ENCODE results near the gene CASZ1. TPM values are rescaled to one million over a fixed set of nuclear protein-coding genes. Genes with fewer than 3 reads are reported as not detected.
A peak's percentile ranks its signal among the peaks of the same experiment; 100 is the strongest.

The CASZ1 gene
- total RNA-seq, 1 experiment from 2014 or later = 11.7 TPM

DNA sequence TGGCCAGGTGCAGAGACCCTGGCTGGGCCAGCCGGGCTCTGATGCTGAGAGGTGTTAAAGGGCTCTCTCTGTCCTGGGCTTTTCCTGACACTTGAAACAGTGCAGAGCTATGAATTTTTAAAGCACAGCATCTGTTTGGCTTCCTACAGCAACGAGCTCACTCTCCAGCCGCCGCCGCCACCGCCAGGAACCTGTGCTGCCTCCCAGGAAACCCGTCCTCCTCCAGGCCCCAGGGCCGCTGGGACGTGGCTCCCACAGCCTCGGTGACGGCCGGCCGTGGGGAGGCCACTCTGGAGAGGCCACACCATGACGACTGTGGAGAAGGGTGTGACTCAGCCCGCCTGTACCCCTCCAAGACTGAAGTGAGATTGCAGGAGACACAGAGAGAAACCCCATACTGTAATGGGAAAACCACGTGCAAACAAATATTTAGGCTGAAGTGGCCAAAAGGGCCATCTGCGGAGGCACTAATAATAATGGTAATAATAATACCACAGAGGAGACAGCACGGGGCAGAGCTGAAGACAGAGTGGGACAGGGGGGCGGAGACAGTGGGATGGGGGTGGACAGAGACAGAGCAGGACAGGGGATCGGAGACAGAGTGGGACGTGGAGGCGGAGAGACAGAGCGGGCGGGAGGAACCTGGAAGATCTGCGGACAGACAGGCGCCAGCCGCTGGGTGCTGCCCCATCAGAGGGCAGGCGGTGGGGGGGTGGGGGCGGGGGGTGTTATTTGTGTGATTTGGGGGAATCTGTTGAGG lies 139.2 kb downstream of the CASZ1 start:
- Mint-ChIP-seq H3K9me3 (no peaks in the 10 kb centered on the region), H3K4me1 (no peaks in the 10 kb centered on the region), H3K4me3 (no peak overlapping the region), H3K36me3 (no peaks in the 10 kb centered on the region), H3K27me3 (ENCODE audit: low read depth) (peaks cover 1% of the 10 kb centered on the region; the same call in 1 of the 2 replicates), H3K27ac (no peak overlapping the region)
- POLR2A ChIA-PET = no interaction called here
- ATAC-seq (no peak), DNase-seq (ENCODE audit: low spot score) (no peak)
- TF ChIP-seq TP53 (CRISPR knock-in tag; IDR thresholded peaks at IDR 0.05) (no peak), KAT7 (CRISPR knock-in tag; IDR thresholded peaks at IDR 0.05; ENCODE audit: borderline replicate concordance) (no peak), NR3C1 (CRISPR knock-in tag; conservative IDR thresholded peaks at IDR 0.05; ENCODE audit: low read depth) (no peak), CREB1 (CRISPR knock-in tag; IDR thresholded peaks at IDR 0.05) (no peak), ZNF121 (CRISPR knock-in tag; IDR thresholded peaks at IDR 0.05) (no peak), ZNF671 (CRISPR knock-in tag; IDR thresholded peaks at IDR 0.05) (no peak), SP1 (CRISPR knock-in tag; conservative IDR thresholded peaks at IDR 0.05) (no peak)
- TF ChIP-seq, protein P1, sequence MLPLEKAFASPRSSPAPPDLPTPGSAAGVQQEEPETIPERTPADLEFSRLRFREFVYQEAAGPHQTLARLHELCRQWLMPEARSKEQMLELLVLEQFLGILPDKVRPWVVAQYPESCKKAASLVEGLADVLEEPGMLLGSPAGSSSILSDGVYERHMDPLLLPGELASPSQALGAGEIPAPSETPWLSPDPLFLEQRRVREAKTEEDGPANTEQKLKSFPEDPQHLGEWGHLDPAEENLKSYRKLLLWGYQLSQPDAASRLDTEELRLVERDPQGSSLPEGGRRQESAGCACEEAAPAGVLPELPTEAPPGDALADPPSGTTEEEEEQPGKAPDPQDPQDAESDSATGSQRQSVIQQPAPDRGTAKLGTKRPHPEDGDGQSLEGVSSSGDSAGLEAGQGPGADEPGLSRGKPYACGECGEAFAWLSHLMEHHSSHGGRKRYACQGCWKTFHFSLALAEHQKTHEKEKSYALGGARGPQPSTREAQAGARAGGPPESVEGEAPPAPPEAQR (CRISPR knock-in tag; IDR thresholded peaks at IDR 0.05) = no peak
- CTCF ChIA-PET = no interaction called here

DNA sequence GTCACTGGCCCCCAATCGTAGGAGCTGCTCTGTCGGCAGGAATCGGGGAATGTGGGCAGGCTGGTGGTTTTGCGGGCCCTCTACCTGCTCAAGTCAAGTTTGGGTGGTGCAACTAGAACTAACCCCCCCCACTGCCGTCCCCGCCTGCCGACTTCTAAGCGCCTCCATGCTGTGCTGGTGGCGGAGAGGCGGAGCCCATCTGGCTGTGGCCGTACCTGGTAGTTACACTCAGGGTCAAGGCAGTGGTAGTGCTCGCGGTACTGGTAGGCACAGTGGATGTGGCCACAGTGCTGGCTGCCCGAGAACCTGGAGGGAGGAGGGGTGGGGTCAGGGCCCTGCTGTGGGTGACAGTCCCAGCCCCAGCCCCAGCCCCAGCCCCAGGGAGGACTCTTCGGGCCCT lies 140.0 kb downstream of the CASZ1 start:
- Mint-ChIP-seq H3K27me3 (ENCODE audit: low read depth) (peaks cover 9% of the 10 kb centered on the region), H3K36me3 (no peaks in the 10 kb centered on the region), H3K4me3 (no peak overlapping the region), H3K4me1 (no peaks in the 10 kb centered on the region), H3K9me3 (no peaks in the 10 kb centered on the region), H3K27ac (no peak overlapping the region)
- TF ChIP-seq GTF2I (CRISPR knock-in tag; conservative IDR thresholded peaks at IDR 0.05) (no peak), ZBTB21 (CRISPR knock-in tag; IDR thresholded peaks at IDR 0.05; ENCODE audit: borderline replicate concordance) (no peak), AFF4 (CRISPR knock-in tag; IDR thresholded peaks at IDR 0.05; ENCODE audit: borderline replicate concordance) (no peak), ZNF219 (CRISPR knock-in tag; IDR thresholded peaks at IDR 0.05; ENCODE audit: borderline replicate concordance) (no peak), SMAD3 (CRISPR knock-in tag; IDR thresholded peaks at IDR 0.05; ENCODE audit: borderline replicate concordance) (no peak)
- no peak for DNase-seq (ENCODE audit: low spot score)
- peak; percentile 25; the same call in 1 of the 2 replicates for ATAC-seq
- ChIA-PET CTCF (no interaction called here), POLR2A (interaction anchor here (0.5 to 1.2 kb wide), 2 partner anchors 203 to 222 kb away, joined by 3 to 4 read pairs; no protein-coding TSS in a partner anchor)

- Mint-ChIP-seq H3K27me3 (ENCODE audit: low read depth) (peaks cover 19% of the 10 kb centered on the region), H3K27ac (no peak overlapping the region)
- CTCF ChIA-PET = interaction anchor here (1.3 kb wide), 1 partner anchor 10 kb away, joined by 5 read pairs; no protein-coding TSS in a partner anchor
Measured at GRCh38 chr1:10655002-10655401, 141.4 kb downstream of the CASZ1 start.

More at GRCh38 chr1:10655002-10655401, 141.4 kb downstream of the CASZ1 start:
- DNase-seq (ENCODE audit: low spot score) = no peak
- TF ChIP-seq ZNF317 (CRISPR knock-in tag; IDR thresholded peaks at IDR 0.05; ENCODE audit: borderline replicate concordance, low read depth) (no peak), SOX15 (CRISPR knock-in tag; IDR thresholded peaks at IDR 0.05) (no peak)
- no peak for ATAC-seq
- Mint-ChIP-seq H3K36me3 (no peaks in the 10 kb centered on the region), H3K4me1 (no peaks in the 10 kb centered on the region), H3K4me3 (no peak overlapping the region), H3K9me3 (no peaks in the 10 kb centered on the region)
- POLR2A ChIA-PET = interaction anchor here (0.6 to 1.2 kb wide), 3 partner anchors 78 to 278 kb away, joined by 3 to 5 read pairs (median 3); no protein-coding TSS in a partner anchor

All from WTC11 (cell line).